HG02798 (cell line): Measurements from ENCODE around the gene ITPK1.
A peak's percentile ranks its signal among the peaks of the same experiment; 100 is the strongest.
"Not testable (repeated sequence)": the region's sequence is repeated elsewhere in the genome, so short reads cannot be mapped to it uniquely, and the experiment has no call there.

Source experiments
- ATAC-seq: cut with Tn5 transposase; IDR thresholded peaks from one replicate; pipeline ENCODE4 v1.9.1; 2021; ENCODE audit warnings: mild to moderate bottlenecking; ENCODE audit not compliant: unreplicated experiment, poor library complexity

ITPK1 gene

GRCh38 chr14:93115821-93116675, at the start of gene ITPK1:
ITPK1 (minus strand) TSS chr14:93115925; CDS start chr14:93115163, 762 bp downstream.
- peak; percentile 62 for ATAC-seq

- no peak for ATAC-seq
Observed at GRCh38 chr14:93163564-93163963, 47.8 kb upstream of the ITPK1 start.

GRCh38 chr14:93161411-93161940, 45.8 kb upstream of the ITPK1 start:
- ATAC-seq = no peak

GRCh38 chr14:93160353-93160801, 44.7 kb upstream of the ITPK1 start:
- no peak for ATAC-seq

DNA sequence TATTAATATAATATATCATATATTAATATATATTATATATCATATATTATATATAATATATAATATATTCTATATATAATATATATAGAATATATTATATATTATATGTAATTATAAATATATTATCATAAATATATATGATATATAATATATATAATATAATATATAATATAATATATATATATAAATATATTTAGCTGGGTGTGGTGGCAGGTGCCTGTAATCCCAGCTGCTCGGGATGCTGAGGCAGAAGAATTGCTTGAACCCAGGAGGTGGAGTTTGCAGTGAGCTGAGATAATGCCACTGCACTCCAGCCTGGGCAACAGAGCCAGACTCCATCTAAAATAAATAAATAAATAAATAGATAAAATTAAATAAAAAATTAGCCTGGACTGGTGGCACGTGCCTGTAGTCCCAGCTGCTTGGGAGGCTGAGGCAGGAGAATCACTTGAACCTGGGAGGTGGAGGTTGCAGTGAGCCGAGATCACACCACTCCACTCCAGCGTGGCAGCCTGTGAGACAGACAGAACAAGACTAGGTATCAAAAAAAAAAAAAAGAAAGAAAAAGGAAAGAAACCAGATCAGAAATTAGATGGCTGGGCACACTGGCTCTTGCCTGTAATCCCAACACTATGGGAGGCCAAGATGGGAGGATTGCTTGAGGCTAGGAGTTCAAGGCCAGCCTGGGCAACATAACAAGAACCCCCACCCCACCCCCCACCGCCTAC, 44.1 kb upstream of the ITPK1 start:
- not testable (repeated sequence) for ATAC-seq

GRCh38 chr14:93158349-93158748, 42.6 kb upstream of the ITPK1 start:
- ATAC-seq = not testable (repeated sequence)

- ATAC-seq = no peak
Observed at GRCh38 chr14:93156693-93157369, 41.1 kb upstream of the ITPK1 start.

GRCh38 chr14:93155667-93156066, 39.9 kb upstream of the ITPK1 start:
- no peak for ATAC-seq

- no peak for ATAC-seq
Observed at GRCh38 chr14:93153121-93153520, 37.4 kb upstream of the ITPK1 start.

DNA sequence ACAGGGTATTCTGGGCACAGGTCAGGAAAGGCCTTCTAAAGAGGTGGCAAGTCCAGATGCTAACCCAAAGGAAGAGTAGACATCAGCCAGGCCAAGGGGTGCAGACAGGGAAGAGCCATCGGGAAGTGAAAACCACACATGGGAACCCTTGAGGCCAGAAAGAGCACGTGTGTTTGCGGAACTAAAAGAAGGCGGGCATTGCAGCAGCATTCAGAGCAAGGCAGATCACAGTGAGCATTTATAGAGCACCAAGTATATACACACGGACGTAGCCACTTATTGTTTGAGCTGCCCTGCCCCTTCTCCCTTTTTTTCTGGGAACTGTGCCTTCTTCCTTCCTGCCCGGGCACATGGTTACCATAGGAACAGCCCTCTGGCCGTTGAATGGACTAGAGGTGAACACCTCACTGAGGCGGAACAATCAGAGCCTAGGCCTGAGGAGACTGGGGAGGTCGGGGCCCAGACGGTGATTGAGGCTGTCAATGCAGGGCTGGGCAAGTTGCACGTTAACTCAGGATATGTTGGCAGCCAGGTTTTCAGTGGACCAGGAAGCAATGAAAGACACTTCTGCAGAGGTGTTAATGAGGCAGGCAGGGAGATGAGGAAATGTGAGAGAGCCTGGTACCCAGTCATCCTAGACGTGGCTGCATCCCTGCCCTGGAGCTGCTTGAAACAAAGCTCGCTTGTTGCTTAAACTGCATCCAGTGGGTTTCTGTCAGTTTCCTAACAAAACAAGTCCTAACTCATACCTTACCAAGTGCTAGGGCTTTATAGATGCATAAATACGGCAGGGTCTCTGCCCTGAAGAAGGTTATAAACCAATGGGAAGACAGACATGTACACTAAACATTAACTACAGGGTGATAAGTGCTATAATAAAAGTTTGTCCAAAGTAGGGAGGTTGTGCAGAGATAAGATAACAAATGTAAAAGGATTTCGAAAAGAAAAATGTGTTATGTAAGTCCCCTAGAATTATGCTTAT, 34.8 kb upstream of the ITPK1 start:
- ATAC-seq = no peak

GRCh38 chr14:93148979-93149378, 33.3 kb upstream of the ITPK1 start:
- no peak for ATAC-seq

- ATAC-seq = no peak
Observed at GRCh38 chr14:93146119-93146518, 30.4 kb upstream of the ITPK1 start.

- no peak for ATAC-seq
Observed at GRCh38 chr14:93142854-93143652, 27.3 kb upstream of the ITPK1 start.

DNA sequence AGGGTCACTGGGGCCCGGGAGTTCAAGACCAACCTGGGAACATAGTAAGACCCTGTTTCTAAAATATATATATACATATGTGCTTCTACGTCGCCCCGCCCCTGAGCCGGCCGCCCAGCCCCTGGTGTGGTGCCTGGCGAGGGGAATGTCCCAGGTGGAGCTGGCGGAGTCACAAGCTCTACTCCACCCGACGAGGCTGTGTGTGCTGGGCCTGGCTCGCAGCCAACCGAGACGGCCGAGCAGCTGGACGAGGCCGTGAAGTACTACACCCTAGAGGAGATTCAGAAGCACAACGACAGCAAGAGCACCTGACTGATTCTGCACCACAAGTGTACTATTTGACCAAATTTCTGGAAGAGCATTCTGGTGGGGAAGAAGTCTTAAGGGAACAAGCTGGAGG, 22.1 kb upstream of the ITPK1 start:
- ATAC-seq = no peak

- not testable (repeated sequence) for ATAC-seq
Observed at GRCh38 chr14:93136508-93136907, 20.8 kb upstream of the ITPK1 start.

DNA sequence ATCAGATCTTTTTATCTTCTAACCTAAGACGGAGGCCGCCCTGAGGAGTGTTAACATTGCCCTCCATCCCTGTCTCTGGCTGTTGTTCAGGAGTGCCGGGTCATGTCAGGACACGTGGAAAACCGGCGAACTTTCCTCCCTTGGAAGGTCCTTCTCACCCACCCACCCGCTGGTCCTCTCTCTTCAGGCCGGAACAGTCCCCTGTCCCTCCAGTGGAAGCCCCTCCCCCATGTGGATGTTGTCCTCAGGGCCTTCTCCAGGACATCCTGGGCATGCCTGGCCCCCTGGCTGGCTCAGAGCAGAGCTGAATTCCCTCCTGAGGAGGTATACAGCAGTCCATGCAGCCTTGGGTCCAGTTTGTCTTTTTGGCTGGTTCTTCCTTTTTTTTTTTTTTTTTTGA, 20.3 kb upstream of the ITPK1 start:
- no peak for ATAC-seq

DNA sequence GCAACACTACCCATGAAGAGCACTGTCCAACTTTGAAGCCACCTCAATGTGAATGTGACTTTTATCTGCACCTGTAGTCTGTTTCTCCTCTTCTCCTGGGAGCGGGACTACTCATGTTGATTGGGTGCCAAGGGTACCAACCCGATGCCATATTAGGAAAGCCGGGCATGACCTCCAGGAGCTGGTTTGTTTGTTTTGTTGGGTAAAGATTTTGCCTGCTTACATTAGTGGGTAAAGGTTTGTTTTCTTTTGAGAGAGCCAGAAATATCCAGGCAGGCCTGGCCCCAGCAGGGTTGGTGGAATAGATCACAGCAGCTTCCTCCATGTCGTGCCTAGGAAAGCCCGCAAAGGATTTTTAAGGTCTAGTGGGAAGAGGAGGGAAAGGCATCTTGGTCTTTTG, 19.7 kb upstream of the ITPK1 start:
- ATAC-seq = no peak

GRCh38 chr14:93133464-93133863, 17.7 kb upstream of the ITPK1 start:
- no peak for ATAC-seq
